ENCODE measurements around the gene LCN6. TPM values are rescaled to one million over a fixed set of nuclear protein-coding genes. Genes with fewer than 3 reads are reported as not detected.

LCN6 gene
- total RNA-seq, 4 donors from 2014 or later = 6.3 to 7.3 TPM; not detected in 2

- TF ChIP-seq CTCF (IDR thresholded peaks at IDR 0.05) (no peak), POLR2A (IDR thresholded peaks at IDR 0.05) (no peak)
- H3K4me3 ChIP-seq (ENCODE audit: low read depth, poor library complexity, severe bottlenecking) = no peak overlapping the region
- DNase-seq (ENCODE audit: low spot score in 2 of 2) = no peak
- intact Hi-C loops (cut with DNase I; ENCODE audit: low total_unique reads) = no loop called here
Observed at GRCh38 chr9:136751814-136752213, 3.5 kb upstream of the LCN6 start.

DNA sequence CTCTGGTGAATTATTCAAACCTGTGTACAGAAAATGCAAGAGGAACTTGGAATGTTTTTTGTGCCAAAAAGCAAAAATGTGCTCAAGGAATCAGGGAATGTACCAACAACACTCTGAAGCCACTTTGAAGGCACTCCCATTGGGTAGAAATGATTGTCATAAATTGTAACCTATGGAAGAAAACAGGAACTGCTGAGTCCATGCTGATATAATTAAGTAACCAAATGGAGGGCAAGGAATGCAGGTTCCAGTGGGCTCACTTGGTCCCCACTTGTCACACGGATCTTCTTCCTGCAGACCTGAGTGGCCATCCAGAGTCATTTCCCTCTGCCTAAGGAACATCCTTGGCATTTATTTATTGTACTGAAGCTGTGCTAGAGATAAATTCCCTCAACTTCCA lies 2.9 kb upstream of the LCN6 start:
- TF ChIP-seq CTCF (IDR thresholded peaks at IDR 0.05) = no peak
- TF ChIP-seq POLR2A (IDR thresholded peaks at IDR 0.05) = no peak
- 81 to 83% methylated on average over 1 of the region's 1 CpG for WGBS, 2 donors
- H3K4me3 ChIP-seq (ENCODE audit: low read depth, poor library complexity, severe bottlenecking) = no peak overlapping the region
- intact Hi-C loops (cut with DNase I; ENCODE audit: low total_unique reads) = no loop called here
- DNase-seq (ENCODE audit: low spot score in 2 of 2) = no peak

DNA sequence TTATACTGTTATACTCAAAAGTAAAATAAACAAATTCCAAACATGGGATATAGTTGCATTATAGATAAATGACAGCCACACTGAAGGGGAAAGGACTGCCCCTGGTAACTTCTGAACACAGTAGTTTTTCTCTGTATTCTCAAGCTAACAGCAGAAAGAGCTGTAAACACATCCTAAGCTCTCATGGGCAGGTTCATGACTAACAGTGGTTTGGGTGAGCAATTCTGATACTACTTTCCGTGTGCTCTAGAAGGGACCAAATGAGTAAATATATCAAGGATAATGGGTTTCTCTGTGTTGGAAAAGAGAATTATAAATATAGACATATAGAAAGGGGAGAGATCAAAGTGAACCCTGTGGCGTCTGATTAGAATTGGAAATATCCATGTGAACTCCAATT lies 2.2 kb upstream of the LCN6 start:
- intact Hi-C loops (cut with DNase I; ENCODE audit: low total_unique reads) = no loop called here
- TF ChIP-seq CTCF (IDR thresholded peaks at IDR 0.05) (no peak), POLR2A (IDR thresholded peaks at IDR 0.05) (no peak)
- 28 to 40% methylated on average over 2 of the region's 2 CpGs for WGBS, 2 donors
- no peak overlapping the region for H3K4me3 ChIP-seq (ENCODE audit: low read depth, poor library complexity, severe bottlenecking)
- no peak for DNase-seq (ENCODE audit: low spot score in 2 of 2)

DNA sequence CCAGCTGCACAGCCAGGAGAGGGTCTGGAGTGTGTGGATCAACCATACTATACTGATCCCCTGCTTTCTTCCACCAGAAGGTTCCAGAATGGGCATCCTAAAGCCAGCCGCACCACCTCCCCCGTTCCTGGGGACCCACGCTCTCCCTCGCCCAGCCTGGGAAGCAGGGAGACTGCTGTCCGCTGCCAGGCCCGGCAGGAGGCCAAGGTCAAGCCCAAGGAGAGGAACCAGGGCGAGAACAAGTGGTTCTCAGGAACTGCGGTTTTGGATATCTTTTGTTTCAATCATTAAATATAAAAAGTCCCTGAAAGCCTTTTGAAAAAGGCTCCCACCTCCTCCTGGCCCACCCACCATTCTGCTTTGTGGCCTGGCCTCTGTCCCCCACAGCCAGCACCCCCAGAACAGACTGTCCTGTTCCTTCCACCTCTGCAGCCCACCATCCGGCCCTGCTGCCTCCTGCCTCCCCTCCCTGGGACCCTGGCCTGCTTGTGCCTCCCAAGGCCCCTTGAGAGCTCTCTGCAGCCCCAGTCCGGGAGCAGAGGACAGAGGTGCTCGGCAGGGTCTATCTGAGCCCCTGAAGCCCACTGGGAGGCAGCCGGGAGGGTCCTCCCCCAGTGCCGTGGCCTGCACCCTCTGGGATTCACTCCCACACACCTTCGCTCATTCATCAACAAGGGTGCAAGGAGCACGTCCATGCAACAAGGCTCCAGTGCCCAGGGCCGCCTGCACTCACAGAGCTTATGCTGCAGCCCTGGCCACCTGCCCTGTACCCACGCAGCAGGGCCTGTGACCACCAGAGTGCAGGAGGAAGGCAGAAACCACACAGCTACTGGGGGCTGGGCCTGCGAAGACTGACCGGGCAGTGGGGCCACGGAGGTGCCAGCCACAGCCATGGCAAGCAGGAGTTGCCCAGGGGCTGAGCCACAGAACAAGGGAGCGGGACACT lies 614 bp upstream of the LCN6 start:
- DNase-seq (ENCODE audit: low spot score in 2 of 2) = no peak
- TF ChIP-seq POLR2A (IDR thresholded peaks at IDR 0.05) = no peak
- TF ChIP-seq CTCF (IDR thresholded peaks at IDR 0.05) = no peak
- WGBS, 2 donors = 79 to 85% methylated on average over 21 of the region's 21 CpGs
- intact Hi-C loops (cut with DNase I; ENCODE audit: low total_unique reads) = no loop called here
- H3K4me3 ChIP-seq (ENCODE audit: low read depth, poor library complexity, severe bottlenecking) = no peak overlapping the region

DNA sequence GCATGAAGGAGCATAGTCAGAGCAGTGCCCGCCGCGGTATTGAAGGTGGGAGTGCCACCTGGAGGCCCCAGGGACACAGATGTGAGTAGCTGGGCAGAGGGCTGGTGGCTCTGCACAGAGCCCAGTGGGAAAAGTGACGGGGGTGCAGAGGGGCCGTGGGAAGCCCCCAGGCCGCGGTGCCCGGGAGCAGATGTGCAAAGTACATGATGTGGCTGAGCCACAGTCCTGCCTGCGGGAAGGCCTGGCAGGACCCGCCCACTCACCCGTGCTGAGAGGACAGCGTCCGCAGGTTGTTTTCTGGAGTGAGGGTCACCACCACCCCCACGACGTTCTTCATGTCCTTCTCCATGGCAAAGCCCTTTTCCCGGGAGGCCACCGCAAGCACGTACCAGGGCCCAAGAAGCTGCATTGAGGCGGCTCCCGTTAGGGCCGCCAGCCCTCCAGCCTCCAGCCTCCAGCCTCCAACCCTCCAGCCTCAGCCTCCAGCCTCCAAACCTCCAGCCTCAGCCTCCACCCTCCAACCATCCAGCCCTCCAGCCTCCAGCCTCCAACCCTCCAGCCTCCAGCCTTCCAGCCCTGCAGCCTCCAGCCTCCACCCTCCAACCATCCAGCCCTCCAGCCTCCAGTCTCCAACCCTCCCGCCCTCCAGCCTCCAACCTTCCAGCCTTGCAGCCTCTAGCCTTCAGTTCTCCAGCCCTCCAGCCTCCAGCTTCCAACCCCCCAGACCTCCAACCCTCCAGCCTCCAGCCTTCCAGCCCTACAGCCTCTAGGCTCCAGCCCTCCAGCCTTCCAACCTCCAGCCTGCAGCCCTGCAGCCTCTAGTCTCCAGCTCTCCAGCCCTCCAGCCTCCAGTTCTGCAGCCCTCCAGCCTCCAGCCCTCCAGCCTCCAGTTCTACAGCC lies 914 bp downstream of the LCN6 start:
- no peak for TF ChIP-seq CTCF (IDR thresholded peaks at IDR 0.05)
- no peak for TF ChIP-seq POLR2A (IDR thresholded peaks at IDR 0.05)
- 83 to 85% methylated on average over 22 of the region's 22 CpGs for WGBS, 2 donors
- intact Hi-C loops (cut with DNase I; ENCODE audit: low total_unique reads) = no loop called here
- DNase-seq (ENCODE audit: low spot score in 2 of 2) = no peak
- no peak overlapping the region for H3K4me3 ChIP-seq (ENCODE audit: low read depth, poor library complexity, severe bottlenecking)
